SU-DHL-6 (cell line): ENCODE data around the gene ERGIC2.
A peak's percentile ranks its signal among the peaks of the same experiment; 100 is the strongest.

Experiments used
- H2AFZ ChIP-seq: fragments of 200-600 bp; sonication (generic); 2 replicates; pipeline ENCODE4 v1.6.1; 2014; ENCODE audit warnings: low read depth, mild to moderate bottlenecking, moderate library complexity, mixed read lengths, antibody characterized with exemption, low read length; ENCODE audit not compliant: severe bottlenecking
- H3F3A ChIP-seq: fragments of 200-600 bp; shearing (Covaris generic); 2 replicates; pipeline ENCODE4 v1.6.0; 2016; ENCODE audit warnings: antibody characterized with exemption, mild to moderate bottlenecking; ENCODE audit not compliant: insufficient read depth
- H3K27ac ChIP-seq: fragments of 200-600 bp; sonication (generic); 2 replicates; pipeline ENCODE4 v1.5.1; 2016; ENCODE audit warnings: low read depth, mild to moderate bottlenecking, low read length, moderate library complexity, mixed read lengths
- H3K27me3 ChIP-seq: fragments of 200-600 bp; sonication (generic), shearing (Covaris generic); 2 replicates; pipeline ENCODE4 v1.6.0; 2014; ENCODE audit warnings: mild to moderate bottlenecking, low read length
- H3K36me3 ChIP-seq: fragments of 200-600 bp; sonication (generic); 2 replicates; pipeline ENCODE4 v1.6.1; 2014; ENCODE audit warnings: mild to moderate bottlenecking, low read length, mixed read lengths
- H3K4me2 ChIP-seq: fragments of 300-600, 200-600 bp; shearing (Covaris generic), sonication (generic); 2 replicates; pipeline ENCODE4 v1.6.0; 2014; ENCODE audit warnings: low read length, low read depth, mild to moderate bottlenecking; ENCODE audit not compliant: poor library complexity, severe bottlenecking
- H3K4me3 ChIP-seq: fragments of 200-600 bp; sonication (generic); 2 replicates; pipeline ENCODE4 v1.5.1; 2014; ENCODE audit warnings: antibody characterized with exemption, low read length, mild to moderate bottlenecking, mixed read lengths; ENCODE audit not compliant: insufficient read depth, poor library complexity, severe bottlenecking
- H3K79me2 ChIP-seq: fragments of 200-600 bp; sonication (generic); 2 replicates; pipeline ENCODE4 v1.6.1; 2014; ENCODE audit warnings: mild to moderate bottlenecking, low read length, moderate library complexity; ENCODE audit not compliant: insufficient read depth
- H3K9ac ChIP-seq: fragments of 200-600 bp; sonication (generic); 2 replicates; pipeline ENCODE4 v1.7.0; 2014; ENCODE audit warnings: mild to moderate bottlenecking, low read length
- H3K9me2 ChIP-seq: fragments of 200-600 bp; sonication (generic); replicated peaks from 2 replicates; pipeline ENCODE4 v1.6.1; 2014; ENCODE audit warnings: low read length; ENCODE audit not compliant: insufficient read depth
- H3K9me3 ChIP-seq: fragments of 200-600 bp; sonication (generic); 2 replicates; pipeline ENCODE4 v1.6.1; 2014; ENCODE audit warnings: low read length, mixed read lengths; ENCODE audit not compliant: insufficient read depth
- H4K20me1 ChIP-seq: fragments of 200-600 bp; sonication (generic); 2 replicates; pipeline ENCODE4 v1.6.1; 2014; ENCODE audit warnings: low read depth, mild to moderate bottlenecking, antibody characterized with exemption, low read length, moderate library complexity, mixed read lengths
- CTCF ChIP-seq: fragments of 200-600 bp; sonication (generic); IDR thresholded peaks from one replicate; pipeline ENCODE4 v1.5.1; 2017; ENCODE audit warnings: antibody characterized with exemption, mild to moderate bottlenecking, low read length, moderate library complexity; ENCODE audit not compliant: insufficient read depth, poor library complexity, severe bottlenecking
- EZH2phosphoT487 ChIP-seq: fragments of 200-600 bp; sonication (generic), shearing (Covaris generic); conservative IDR thresholded peaks from 2 replicates; pipeline ENCODE4 v1.6.1; 2018; ENCODE audit warnings: mild to moderate bottlenecking, antibody characterized with exemption, low read length, moderate library complexity, mixed read lengths

ERGIC2 gene

DNA sequence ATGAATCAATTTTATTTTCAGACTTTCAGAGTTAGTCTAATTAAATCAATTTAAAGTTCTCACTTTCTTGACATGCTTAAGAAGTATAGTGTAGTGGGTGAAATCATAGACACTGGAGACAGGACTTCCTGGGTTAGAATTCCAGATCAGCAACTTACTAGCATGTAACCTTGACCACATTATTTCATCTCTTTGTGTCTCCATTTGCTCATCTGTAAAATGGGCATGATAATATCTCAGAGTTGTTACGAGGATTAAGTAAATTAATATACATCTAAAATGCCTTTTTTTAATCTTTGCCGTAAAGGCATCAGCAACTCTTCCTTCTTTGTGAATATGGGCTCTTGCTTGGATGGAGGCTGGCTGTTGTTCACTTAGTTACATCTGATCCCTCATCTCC, 1.3 kb upstream of the ERGIC2 start:
- H3K4me2 ChIP-seq: peak overlapping the region; percentile 95
- peaks cover 17% of the 10 kb centered on the region for H3K36me3 ChIP-seq
- no peaks in the 10 kb centered on the region for H3K9me3 ChIP-seq
- H3K79me2 ChIP-seq: peaks cover 36% of the 10 kb centered on the region
- peaks cover 4% of the 10 kb centered on the region for H4K20me1 ChIP-seq
- TF ChIP-seq CTCF (no peak), EZH2phosphoT487 (no peak)
- H3K9ac ChIP-seq: peak overlapping the region; percentile 86
- H3K27me3 ChIP-seq: no peaks in the 10 kb centered on the region
- no peak overlapping the region for H3K27ac ChIP-seq
- no peaks in the 10 kb centered on the region for H3K9me2 ChIP-seq
- H3K4me3 ChIP-seq: no peak overlapping the region
- H2AFZ ChIP-seq: peak overlapping the region; percentile 87
- H3F3A ChIP-seq: no peaks in the 10 kb centered on the region

- Histone ChIP-seq H3K9me3 (no peaks in the 10 kb centered on the region), H2AFZ (no peak overlapping the region), H3K9ac (no peak overlapping the region), H3K79me2 (peaks cover 85% of the 10 kb centered on the region), H3K4me2 (peak overlapping the region; percentile 12), H3F3A (no peaks in the 10 kb centered on the region), H3K9me2 (no peaks in the 10 kb centered on the region), H3K4me3 (no peak overlapping the region), H3K27me3 (no peaks in the 10 kb centered on the region), H3K27ac (no peak overlapping the region), H4K20me1 (peaks cover 10% of the 10 kb centered on the region), H3K36me3 (peaks cover 28% of the 10 kb centered on the region)
- no peak for TF ChIP-seq EZH2phosphoT487
- TF ChIP-seq CTCF: no peak
Observed at GRCh38 chr12:29376118-29376517, 4.9 kb downstream of the ERGIC2 start.

DNA sequence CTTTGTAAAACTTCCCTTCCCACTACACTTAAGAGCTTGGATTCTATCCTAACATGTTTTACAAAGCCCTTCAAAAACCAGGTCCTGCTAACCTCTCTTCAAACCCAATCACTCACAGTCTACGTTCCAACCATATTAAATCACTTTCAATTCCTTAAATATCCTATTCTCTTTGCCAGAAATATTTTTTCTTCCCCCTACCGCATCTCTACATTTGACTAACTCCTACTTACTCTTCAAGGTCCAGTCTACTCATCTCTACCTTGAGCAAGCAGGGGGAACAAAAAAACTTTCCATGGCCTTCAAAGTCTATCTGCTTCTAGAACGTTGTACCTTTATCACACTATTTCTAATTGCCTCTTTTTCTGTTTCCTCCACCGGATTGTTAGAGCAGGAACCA, 6.1 kb downstream of the ERGIC2 start:
- H3K9ac ChIP-seq: no peak overlapping the region
- H3F3A ChIP-seq: peaks cover 5% of the 10 kb centered on the region; the same call in 1 of the 2 replicates
- H2AFZ ChIP-seq: no peak overlapping the region
- no peak overlapping the region for H3K27ac ChIP-seq
- peaks cover 40% of the 10 kb centered on the region for H3K36me3 ChIP-seq
- no peaks in the 10 kb centered on the region for H3K27me3 ChIP-seq
- no peak overlapping the region for H3K4me2 ChIP-seq
- TF ChIP-seq CTCF (no peak), EZH2phosphoT487 (no peak)
- H3K79me2 ChIP-seq: peaks cover 76% of the 10 kb centered on the region
- no peaks in the 10 kb centered on the region for H3K9me3 ChIP-seq
- peaks cover 10% of the 10 kb centered on the region for H4K20me1 ChIP-seq
- no peak overlapping the region for H3K4me3 ChIP-seq
- no peaks in the 10 kb centered on the region for H3K9me2 ChIP-seq
